ENCODE results near the gene SEC22A. TPM values are rescaled to one million over a fixed set of nuclear protein-coding genes. Genes with fewer than 3 reads are reported as not detected.
A peak's percentile ranks its signal among the peaks of the same experiment; 100 is the strongest.

Gene SEC22A
- total RNA-seq, 1 donor from 2014 or later, result 8.9 TPM

DNA sequence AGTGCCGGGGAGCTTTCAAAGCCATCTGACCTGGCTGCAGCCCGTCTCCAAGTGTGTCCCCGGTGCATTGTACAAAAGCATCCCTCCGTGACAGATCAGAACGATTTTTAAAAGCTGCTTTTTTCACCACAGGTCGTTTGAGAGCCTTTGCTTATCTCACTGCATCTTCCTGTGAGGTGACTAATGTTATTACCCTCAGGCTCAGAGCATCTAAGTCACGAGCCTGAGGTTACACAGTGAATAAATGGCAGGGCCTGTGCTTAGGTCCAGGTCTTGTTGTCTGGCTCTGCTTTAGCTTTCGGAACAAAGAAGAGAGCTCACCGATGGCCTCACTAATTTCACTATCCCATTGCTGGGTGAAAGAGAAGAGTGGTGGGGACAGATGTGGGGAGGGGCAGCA lies 83.3 kb downstream of the SEC22A start:
- no peak for DNase-seq (ENCODE audit: low spot score)

DNA sequence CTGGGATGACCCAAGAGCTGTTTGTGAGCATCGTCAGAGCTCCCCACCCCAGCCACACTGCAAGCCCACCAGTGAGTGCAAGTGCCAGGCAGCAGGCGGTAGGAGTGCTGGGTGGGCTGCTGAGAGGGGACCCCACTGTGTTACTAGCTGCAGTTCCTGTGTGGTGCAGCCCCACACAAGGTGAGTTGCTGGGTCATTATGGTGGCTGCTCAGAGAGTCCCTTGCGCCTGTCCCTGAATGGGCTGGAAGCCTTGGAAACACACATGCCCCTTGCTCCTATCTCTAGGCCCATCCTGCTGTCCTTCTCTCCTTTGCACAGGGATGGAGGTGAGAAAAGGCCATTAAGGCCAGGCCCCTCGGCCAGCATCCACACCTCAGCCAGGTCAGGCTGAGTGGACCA lies 83.7 kb downstream of the SEC22A start:
- DNase-seq (ENCODE audit: low spot score), result peak; percentile 59
- intact Hi-C loops (cut with DNase I), result no loop called here

More for the DNA sequence above, 83.3 kb downstream of the SEC22A start:
- intact Hi-C loops (cut with DNase I), result no loop called here

DNA sequence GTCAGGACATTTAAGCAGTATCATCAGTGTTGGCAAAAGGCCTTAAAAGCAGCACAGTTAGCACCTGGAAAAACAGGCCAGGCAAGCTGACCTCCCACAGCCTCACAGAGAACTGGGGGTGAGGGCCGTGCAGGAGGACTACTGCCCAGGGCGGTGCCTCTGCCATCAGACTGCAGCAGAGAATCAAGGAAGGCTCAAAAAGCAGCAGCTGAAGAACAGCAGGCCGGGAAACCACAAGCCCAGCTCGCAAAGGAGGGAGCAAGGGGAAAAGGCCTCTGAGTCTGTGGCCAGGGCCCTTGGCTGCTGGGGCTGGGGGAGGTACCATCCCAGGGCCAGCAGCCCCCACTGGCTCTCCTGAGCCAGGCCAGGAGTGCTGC lies 84.2 kb downstream of the SEC22A start:
- peak; percentile 69 for DNase-seq (ENCODE audit: low spot score)
- intact Hi-C loops (cut with DNase I), result no loop called here

DNA sequence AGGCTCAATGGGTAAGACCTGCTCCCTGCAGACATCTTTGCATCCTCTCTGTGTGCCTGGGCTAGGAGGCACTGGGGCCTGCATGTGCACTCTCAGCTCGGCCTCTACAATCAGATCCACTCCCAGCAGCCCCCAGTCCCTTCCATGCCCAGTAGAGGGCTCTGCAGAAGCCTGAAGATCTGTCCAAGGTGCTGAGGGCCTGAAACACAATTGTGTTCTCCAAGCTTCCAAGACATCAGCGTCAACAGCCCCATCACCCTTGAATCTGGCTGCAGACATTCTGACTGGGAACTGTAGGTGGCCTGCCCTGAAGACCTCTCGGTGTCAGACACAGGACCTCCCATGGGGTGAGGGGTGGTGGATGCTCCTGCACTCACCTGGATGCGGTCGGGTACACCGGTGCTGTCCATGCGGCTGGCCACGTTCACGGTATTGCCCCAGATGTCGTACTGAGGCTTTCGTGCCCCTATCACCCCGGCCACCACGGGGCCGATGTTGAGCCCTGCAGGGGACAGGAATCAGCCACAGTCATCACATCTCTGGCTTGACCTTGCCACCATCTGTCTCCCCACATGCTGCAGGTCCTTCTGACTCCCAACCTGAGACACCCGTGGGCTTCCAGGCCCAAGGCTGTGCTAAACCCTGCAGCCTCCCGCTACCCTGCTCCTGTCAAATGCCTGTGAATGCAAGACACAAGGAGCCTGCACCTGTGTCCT lies 84.7 kb downstream of the SEC22A start:
- intact Hi-C loops (cut with DNase I), result no loop called here

DNA sequence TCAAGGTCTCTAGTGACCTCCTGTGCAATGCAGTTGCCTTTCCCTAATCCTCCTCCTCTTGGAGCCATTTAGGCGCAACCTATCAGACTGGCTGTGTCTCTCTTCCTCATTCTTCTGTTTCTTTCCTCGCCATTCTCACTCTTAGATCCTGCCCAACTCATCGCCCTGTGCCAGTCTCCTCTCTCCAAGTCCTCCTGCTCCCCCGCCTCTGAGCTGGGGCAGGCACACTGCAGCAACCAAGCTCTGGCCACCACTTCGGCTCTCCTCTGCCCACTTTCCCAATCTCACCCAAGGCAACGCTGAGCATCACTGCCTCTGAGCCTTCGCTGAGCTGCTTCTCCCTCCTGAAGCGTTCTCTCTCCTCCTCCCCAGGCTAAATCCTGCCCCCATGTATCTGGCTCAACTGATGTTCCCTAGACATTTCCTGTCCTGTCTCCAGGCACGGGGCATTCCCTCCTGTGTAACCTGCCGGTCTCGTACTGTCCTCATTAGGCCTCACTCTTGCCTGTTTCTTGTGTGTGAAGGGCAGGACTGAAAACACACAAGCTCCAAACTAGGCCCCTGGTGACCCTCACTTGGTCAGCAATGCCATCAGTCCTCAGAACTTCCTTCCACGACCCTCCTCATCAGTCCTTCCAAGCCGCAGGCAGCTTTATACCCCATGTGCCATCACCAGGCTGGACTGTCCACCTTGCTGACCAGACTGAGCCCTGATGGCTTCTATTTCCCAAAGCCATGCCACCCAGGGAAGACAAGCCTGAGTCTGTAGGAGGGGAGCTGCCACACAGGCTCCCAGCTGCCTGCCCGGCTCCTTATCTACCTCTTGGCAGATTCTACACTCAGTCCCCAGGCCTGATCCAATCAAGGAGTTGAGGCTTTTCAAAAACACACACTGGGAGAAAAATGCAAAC lies 85.6 kb downstream of the SEC22A start:
- peak; percentile 72 for DNase-seq (ENCODE audit: low spot score)
- intact Hi-C loops (cut with DNase I), result no loop called here

More for the DNA sequence above, 84.7 kb downstream of the SEC22A start:
- peak; percentile 69 for DNase-seq (ENCODE audit: low spot score)

DNA sequence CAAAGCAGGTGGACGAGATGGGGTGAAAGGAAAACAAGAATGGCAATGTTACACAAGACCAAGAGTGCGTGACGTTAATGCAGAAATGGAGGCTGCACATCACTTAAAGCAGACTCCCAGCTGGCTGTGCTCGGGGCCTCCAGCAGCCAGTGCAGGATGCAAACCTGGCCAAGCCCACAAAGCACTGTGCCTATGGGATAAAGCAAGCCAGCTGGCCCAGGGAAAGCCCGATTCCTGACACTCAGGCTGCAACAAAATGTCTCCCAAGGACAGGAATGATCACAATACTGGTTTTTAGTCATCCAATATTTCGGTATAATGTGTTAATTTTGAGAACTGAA lies 86.2 kb downstream of the SEC22A start:
- no peak for DNase-seq (ENCODE audit: low spot score)
- intact Hi-C loops (cut with DNase I), result no loop called here

DNA sequence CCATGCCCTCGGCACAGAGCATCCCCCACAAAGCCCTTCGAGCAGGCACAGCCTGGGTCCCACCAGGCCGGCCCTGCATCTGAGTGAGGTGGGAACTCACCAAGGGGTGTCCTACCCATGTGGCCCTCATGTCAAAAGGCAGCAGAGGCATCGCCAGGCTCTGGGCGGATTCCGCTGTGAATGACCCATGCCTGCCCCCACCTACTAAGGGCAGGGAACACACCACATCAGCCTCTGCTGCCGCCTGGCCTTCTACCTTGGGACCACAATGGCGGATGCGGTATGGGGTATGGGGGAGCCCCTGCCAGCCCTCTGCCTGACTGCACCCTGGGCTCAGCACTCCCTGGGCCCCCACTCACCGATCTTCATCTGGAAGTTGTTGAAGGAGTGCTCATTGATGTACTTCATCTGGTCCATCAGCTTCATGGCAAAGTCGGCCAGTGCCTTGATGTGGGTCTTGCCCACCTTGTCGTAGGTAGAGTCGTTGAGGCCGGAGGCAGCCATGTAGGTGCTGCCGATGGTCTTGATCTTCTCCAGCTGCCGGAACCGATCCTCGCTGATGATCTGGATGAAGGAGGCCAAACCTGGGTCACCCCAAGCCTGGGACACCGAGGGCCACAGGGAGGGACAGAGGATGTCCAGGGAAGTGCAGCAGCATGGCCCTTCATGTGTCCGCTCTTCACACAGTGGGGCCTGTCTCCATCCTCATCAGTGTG lies 87.8 kb downstream of the SEC22A start:
- DNase-seq (ENCODE audit: low spot score), result peak; percentile 54

DNA sequence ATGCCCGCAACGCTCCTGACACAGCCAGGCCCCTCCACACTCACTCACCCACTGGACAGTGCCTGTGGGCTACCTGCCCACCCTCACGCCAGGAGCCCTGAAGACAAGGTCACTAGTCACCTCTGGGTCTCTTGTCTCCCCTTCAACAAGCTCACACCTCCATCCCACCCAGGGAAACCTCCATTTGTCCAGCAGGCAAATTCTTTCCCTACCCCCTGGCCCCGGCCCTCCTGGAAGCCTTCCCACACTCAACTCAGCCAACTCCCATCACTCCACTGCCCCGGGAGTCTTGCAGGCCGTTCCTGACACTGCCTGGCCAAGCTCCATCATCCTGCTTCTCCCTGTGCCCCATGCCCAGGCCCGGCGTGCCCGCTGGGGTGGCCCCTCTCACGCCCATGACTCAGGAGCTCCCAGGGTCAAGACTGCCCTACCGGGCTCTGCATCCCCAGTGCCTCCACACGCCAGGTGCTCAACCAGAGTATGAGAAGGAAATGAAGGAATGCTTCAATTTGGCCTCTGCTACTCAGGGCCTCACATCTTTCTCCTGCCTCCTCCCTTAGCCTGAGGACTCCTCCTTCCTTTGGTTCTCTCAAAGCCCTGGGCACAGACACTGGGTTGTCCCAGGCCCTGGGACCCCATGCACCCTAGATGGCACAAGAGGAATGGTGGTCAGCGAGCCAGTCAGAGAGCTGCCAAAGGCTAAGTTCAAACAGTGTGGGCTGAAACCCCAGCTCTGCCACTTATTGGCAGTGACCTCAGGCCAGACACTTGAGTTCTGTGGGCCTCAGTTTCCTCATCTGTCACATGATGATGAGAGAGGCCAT lies 88.6 kb downstream of the SEC22A start:
- intact Hi-C loops (cut with DNase I), result no loop called here
- peak; percentile 76 for DNase-seq (ENCODE audit: low spot score)

More for the DNA sequence above, 87.8 kb downstream of the SEC22A start:
- intact Hi-C loops (cut with DNase I), result no loop called here

DNA sequence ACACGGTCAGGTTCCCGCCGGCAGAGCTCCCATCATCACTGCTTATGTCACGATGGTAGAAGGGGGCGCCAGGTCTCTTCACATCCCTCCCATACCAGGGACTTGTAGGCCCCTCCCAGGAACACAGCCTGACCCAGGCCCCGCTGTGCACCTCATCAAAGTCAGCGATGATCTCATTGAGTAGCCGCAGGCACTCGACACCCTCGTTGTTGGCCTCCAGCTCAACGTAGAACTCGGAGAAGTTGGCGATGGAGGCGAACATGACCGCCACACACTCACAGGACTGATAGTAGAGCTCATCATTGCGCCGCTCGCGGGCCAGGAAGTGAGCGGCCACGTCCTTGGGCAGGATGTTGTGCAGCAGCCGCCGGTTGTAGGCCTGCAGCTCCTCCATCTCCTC lies 89.2 kb downstream of the SEC22A start:
- intact Hi-C loops (cut with DNase I), result no loop called here

DNA sequence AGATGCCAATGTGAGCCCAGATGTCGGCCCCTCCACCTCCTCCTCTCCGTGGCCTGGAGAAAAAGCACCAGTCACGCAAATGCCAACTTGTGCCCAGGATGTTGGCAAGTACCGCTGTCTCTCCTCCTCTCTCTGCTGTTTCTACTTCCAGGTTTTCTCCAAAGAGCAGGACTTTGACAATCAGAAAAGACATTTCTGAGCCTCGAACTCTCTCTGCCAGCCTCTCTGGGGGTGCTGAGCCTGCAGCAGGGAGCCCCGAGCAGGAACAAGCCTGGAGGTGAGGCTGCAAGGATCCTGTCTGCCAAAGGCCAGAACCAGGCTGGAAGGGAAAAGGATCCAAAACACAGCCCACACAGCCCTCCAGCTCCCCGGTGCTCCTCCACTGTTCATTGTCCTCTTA lies 89.7 kb downstream of the SEC22A start:
- intact Hi-C loops (cut with DNase I), result no loop called here
- no peak for DNase-seq (ENCODE audit: low spot score)

More for the DNA sequence above, 89.2 kb downstream of the SEC22A start:
- DNase-seq (ENCODE audit: low spot score), result peak; percentile 75

DNA sequence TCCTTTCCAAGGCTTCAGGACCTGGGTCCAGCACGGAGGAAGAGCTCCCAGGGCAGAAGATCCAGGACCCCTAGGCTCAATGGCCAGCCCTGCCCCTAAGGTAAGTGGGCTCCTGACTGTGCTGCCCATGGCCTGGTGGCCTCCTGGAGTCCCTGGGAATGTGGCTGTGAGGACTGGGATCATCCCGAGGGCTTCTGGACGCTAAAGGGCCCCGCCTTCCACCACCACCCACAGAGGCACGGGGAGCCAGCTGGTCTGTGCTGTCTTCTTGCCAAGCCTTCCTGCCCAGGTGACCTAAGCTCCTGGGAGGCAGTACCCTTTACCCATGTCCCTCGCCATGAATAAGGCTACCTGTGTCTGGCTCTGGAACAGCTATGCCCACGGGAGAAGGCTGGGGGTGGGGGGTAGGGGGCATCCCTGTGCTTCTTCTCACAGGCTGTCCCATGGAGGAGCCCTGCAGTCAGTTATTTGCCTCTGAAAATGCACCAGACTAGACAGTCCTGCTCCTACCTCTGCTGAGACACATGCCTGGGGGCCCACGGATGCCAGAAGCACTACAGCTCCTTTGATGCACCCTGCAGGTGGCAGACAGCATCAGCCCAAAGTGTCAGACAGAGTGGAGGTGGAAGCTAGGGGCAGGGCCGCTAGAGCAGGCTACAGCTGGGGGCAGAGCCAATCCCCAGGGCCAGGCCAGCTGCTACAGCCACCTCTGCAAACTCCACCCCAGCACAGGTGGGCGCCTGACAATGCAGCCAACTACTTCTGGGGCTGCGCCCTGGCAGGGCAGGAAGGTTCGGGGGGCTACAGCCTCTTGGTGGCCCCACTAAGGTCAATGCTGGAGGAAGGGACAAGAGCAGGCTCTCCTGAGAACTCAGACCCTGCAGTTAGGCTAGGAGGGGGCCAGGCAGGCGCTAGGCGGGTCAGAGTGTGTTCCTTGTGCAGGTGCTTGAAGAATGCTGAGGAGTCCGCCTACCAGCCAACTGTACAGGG lies 90.9 kb downstream of the SEC22A start:
- intact Hi-C loops (cut with DNase I), result no loop called here
- peak; percentile 51 for DNase-seq (ENCODE audit: low spot score)

DNA sequence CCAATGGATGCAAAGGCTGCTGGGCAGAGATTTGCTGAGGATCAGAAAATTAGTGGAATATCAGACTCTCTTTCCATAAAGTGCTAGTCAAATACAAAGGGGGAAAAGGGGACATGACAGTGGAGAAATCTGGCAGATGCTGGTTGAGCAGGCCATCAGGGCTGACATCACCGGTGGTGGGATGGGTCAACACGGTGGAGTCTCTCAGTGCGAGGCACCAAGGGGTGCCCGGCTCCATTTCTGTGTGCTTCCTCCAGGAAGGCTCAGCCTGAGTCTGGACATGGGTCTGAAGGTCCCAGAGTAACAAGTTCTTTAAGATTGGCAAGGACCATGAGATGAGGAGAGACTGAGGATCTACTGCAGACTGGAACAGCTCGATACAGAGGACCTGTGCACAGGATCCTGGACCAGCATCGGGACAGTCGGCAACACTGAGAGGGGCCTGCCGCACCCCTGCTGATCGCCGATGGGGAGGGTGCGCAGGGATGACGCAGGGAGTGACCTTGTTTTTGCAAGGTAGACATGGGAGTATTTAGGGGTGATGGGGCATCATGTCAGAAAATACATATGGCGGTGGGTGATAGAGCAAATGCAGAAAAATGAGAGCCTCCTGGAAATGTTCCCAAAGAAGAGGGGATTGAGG lies 92.7 kb downstream of the SEC22A start:
- DNase-seq (ENCODE audit: low spot score), result peak; percentile 71
- intact Hi-C loops (cut with DNase I), result no loop called here

DNA sequence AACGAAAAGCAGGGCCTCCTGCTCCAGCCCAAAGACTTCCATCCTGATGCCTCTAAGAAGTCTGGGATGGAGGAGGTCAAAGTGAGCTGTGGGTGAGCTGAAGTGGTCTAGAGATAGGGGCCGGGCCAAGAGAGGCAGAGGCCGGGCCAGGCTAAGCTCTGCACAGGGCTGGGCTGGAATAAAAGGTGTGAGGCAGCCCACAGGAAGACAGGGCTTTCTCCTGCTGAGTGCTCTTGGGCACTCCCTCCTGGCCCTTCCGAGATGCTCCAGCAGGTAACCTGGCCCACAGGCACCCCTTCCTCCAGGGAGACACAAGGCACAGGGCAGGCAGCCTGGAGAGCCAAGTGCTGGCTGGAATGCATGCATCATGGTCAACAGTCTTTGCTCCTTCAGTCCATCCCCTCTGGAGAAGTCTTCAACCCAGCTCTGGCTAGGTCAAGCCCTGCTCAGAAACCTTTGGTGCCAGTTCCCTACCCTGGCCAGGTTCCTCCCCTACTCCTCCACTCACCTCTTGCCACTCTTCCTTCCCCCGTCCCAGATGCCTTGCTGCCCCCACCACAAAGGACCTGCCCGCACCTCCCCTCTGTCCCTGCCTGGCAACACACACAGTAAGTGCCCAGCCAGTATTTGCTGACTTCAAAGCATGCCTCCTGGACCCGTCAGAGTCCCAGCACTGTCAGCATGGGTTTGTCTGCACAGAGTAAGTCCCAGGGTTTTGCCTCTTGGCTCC lies 93.6 kb downstream of the SEC22A start:
- peak; percentile 69 for DNase-seq (ENCODE audit: low spot score)
- intact Hi-C loops (cut with DNase I), result no loop called here

DNA sequence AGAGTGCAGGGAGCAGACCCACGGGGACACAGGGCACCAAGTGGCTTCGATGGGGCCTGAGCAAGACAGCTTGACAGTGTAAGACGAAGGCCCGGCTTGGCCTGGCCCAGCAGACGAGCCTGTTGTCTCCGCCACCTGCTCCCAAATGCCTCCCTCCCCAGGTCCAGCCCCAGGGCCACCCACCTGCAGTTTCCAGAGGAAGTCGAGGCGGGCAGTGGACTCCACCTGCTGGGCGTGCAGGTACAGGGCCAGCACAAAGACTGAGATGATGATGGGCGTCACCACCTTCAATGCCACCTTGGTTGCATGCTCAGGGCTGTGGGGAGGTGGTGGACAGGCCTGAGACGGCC lies 94.1 kb downstream of the SEC22A start:
- peak; percentile 75 for DNase-seq (ENCODE audit: low spot score)
- intact Hi-C loops (cut with DNase I), result no loop called here

DNA sequence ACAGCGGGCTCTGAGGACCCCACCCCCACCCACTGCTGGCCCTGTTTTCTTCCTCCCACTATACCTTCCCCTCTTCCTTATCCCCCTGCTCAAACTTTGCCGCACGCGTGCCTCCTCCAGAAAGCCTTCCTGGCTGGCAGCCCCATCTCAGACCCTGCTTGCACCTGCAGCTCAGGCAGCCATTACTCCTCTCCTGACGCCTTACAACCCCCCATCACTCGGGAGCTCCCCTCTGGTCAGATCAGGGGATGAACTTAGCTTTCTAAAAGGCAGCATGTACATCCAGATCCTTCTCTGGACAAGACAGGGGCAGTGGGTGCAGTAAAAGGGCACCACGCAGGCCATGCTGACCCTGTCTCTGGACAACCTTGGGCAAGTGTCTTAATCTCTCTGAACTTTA lies 94.5 kb downstream of the SEC22A start:
- peak; percentile 57 for DNase-seq (ENCODE audit: low spot score)
- intact Hi-C loops (cut with DNase I), result no loop called here

DNA sequence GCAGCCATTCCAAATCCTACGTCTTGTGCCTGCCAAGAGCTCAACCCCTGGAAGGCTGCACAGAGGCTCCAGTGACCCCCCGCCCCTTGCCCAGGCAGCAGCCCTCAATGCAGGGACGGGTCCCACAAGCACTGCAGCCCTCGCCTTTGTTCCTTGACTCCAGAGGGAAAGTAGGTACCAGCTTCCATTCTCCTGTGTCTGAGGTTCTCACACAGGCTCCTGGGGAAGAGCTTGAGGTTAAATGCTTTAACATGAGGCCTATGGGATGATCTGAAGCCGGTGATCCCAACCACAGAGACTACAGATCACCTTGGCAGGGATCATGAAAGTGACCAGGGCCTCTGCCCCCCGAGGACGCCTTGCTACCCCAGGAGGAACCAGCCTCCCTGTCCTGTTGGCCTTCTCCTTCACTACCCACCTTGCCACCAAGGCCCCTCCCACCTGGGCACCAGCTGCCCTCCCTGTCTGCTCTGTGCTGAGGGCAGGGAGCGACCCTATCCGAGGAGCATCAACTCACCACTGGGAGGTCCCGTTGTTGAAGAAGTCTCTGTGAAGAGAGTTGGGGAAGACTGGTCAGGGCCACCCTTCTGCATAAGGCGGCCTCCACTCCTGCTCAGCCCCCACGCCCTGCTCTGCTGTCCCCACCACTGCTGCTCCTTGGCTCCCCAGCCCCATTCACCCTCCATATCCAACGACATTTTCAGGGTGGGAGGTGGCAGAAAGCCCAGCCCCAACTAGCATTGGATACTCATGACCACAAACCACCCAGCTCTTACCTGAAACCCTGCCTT lies 95.3 kb downstream of the SEC22A start:
- intact Hi-C loops (cut with DNase I), result no loop called here

DNA sequence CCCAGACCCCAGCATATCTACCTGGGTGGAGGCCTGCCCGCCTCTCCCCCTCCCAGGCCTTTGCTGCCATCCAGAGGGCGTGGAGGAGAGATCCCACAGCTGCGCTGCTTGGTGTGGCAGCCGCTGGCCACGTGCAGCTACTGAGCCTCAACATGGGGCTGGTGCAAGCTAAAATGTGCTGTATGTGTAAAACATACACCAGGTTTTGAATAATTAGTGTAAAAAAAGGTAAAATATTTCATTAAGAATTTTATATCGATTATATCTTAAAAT lies 95.8 kb downstream of the SEC22A start:
- intact Hi-C loops (cut with DNase I), result no loop called here
- no peak for DNase-seq (ENCODE audit: low spot score)

More for the DNA sequence above, 95.3 kb downstream of the SEC22A start:
- DNase-seq (ENCODE audit: low spot score), result peak; percentile 68

All from cardiac septum (tissue), 1 donor.